Measurements from ENCODE around the gene XYLT2. TPM values are rescaled to one million over a fixed set of nuclear protein-coding genes. Genes with fewer than 3 reads are reported as not detected.

XYLT2 gene
- total and polyA plus RNA-seq, 2 experiments from 2014 or later = 14.2 to 44.9 TPM

DNA sequence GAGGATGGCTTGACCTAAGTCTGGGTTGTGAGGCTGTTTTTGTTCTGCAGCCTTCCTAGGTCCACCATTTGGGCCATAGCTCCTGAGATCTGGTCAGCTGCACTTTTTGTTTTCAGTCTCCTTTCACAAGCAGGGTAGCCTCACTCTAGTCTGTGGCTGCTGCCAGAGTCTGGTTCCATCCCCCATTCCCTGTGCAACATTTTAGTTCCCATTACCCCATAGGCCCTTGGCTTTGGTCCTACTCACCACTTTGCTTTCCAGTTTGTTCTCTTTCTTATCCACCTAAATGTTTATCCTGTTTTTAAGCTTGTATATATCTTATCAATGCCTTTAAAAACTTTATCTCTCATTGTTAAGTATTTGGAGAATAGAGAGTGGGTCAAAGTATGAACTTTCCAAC lies 6.5 kb upstream of the XYLT2 start:
- no peaks in the 10 kb centered on the region for H3K36me3 Mint-ChIP-seq (ENCODE audit: low read depth)
- no peaks in the 10 kb centered on the region for H4K20me1 ChIP-seq (replicated peaks; ENCODE audit: insufficient read depth)
- H3K4me3 Mint-ChIP-seq = no peak overlapping the region
- H3K27ac Mint-ChIP-seq = no peak overlapping the region
- no peak overlapping the region for H2AFZ ChIP-seq
- no peak overlapping the region for H3K4me2 ChIP-seq
- H3K27ac ChIP-seq (ENCODE audit: low read depth) = no peak overlapping the region
- DNase-seq (ENCODE audit: low spot score) (no peak), ATAC-seq (no peak)
- H3K27me3 ChIP-seq (ENCODE audit: insufficient read depth) = peaks cover 3% of the 10 kb centered on the region; the same call in 1 of the 2 replicates
- TF ChIP-seq, protein P1, sequence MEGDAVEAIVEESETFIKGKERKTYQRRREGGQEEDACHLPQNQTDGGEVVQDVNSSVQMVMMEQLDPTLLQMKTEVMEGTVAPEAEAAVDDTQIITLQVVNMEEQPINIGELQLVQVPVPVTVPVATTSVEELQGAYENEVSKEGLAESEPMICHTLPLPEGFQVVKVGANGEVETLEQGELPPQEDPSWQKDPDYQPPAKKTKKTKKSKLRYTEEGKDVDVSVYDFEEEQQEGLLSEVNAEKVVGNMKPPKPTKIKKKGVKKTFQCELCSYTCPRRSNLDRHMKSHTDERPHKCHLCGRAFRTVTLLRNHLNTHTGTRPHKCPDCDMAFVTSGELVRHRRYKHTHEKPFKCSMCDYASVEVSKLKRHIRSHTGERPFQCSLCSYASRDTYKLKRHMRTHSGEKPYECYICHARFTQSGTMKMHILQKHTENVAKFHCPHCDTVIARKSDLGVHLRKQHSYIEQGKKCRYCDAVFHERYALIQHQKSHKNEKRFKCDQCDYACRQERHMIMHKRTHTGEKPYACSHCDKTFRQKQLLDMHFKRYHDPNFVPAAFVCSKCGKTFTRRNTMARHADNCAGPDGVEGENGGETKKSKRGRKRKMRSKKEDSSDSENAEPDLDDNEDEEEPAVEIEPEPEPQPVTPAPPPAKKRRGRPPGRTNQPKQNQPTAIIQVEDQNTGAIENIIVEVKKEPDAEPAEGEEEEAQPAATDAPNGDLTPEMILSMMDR (conservative IDR thresholded peaks at IDR 0.05; ENCODE audit: low read depth in 2 of 2) = no peak
- no peak for TF ChIP-seq ZNF331 (CRISPR knock-in tag; IDR thresholded peaks at IDR 0.05; ENCODE audit: low read depth)
- TF ChIP-seq EZH2 (IDR thresholded peaks at IDR 0.05; ENCODE audit: low read depth, unreplicated experiment) = no peak
- TF ChIP-seq EZH2phosphoT487 (IDR thresholded peaks at IDR 0.05; ENCODE audit: unreplicated experiment) = no peak
- TF ChIP-seq ETS1 (IDR thresholded peaks at IDR 0.05) = no peak
- no peak for TF ChIP-seq POLR2AphosphoS5 (IDR thresholded peaks at IDR 0.05; ENCODE audit: low read depth)
- TF ChIP-seq JUNB (IDR thresholded peaks at IDR 0.05; ENCODE audit: unreplicated experiment) = no peak
- TF ChIP-seq NANOG (IDR thresholded peaks at IDR 0.05; ENCODE audit: borderline replicate concordance) = no peak
- no peak for TF ChIP-seq ZNF114 (CRISPR knock-in tag; IDR thresholded peaks at IDR 0.05)
- TF ChIP-seq, protein P2, sequence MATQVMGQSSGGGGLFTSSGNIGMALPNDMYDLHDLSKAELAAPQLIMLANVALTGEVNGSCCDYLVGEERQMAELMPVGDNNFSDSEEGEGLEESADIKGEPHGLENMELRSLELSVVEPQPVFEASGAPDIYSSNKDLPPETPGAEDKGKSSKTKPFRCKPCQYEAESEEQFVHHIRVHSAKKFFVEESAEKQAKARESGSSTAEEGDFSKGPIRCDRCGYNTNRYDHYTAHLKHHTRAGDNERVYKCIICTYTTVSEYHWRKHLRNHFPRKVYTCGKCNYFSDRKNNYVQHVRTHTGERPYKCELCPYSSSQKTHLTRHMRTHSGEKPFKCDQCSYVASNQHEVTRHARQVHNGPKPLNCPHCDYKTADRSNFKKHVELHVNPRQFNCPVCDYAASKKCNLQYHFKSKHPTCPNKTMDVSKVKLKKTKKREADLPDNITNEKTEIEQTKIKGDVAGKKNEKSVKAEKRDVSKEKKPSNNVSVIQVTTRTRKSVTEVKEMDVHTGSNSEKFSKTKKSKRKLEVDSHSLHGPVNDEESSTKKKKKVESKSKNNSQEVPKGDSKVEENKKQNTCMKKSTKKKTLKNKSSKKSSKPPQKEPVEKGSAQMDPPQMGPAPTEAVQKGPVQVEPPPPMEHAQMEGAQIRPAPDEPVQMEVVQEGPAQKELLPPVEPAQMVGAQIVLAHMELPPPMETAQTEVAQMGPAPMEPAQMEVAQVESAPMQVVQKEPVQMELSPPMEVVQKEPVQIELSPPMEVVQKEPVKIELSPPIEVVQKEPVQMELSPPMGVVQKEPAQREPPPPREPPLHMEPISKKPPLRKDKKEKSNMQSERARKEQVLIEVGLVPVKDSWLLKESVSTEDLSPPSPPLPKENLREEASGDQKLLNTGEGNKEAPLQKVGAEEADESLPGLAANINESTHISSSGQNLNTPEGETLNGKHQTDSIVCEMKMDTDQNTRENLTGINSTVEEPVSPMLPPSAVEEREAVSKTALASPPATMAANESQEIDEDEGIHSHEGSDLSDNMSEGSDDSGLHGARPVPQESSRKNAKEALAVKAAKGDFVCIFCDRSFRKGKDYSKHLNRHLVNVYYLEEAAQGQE (IDR thresholded peaks at IDR 0.05; ENCODE audit: unreplicated experiment) = no peak
- TF ChIP-seq CREB1 (CRISPR knock-in tag; IDR thresholded peaks at IDR 0.05; ENCODE audit: low read depth) = no peak
- no peak for TF ChIP-seq STAT1 (IDR thresholded peaks at IDR 0.05; ENCODE audit: unreplicated experiment)
- TF ChIP-seq, protein P3, sequence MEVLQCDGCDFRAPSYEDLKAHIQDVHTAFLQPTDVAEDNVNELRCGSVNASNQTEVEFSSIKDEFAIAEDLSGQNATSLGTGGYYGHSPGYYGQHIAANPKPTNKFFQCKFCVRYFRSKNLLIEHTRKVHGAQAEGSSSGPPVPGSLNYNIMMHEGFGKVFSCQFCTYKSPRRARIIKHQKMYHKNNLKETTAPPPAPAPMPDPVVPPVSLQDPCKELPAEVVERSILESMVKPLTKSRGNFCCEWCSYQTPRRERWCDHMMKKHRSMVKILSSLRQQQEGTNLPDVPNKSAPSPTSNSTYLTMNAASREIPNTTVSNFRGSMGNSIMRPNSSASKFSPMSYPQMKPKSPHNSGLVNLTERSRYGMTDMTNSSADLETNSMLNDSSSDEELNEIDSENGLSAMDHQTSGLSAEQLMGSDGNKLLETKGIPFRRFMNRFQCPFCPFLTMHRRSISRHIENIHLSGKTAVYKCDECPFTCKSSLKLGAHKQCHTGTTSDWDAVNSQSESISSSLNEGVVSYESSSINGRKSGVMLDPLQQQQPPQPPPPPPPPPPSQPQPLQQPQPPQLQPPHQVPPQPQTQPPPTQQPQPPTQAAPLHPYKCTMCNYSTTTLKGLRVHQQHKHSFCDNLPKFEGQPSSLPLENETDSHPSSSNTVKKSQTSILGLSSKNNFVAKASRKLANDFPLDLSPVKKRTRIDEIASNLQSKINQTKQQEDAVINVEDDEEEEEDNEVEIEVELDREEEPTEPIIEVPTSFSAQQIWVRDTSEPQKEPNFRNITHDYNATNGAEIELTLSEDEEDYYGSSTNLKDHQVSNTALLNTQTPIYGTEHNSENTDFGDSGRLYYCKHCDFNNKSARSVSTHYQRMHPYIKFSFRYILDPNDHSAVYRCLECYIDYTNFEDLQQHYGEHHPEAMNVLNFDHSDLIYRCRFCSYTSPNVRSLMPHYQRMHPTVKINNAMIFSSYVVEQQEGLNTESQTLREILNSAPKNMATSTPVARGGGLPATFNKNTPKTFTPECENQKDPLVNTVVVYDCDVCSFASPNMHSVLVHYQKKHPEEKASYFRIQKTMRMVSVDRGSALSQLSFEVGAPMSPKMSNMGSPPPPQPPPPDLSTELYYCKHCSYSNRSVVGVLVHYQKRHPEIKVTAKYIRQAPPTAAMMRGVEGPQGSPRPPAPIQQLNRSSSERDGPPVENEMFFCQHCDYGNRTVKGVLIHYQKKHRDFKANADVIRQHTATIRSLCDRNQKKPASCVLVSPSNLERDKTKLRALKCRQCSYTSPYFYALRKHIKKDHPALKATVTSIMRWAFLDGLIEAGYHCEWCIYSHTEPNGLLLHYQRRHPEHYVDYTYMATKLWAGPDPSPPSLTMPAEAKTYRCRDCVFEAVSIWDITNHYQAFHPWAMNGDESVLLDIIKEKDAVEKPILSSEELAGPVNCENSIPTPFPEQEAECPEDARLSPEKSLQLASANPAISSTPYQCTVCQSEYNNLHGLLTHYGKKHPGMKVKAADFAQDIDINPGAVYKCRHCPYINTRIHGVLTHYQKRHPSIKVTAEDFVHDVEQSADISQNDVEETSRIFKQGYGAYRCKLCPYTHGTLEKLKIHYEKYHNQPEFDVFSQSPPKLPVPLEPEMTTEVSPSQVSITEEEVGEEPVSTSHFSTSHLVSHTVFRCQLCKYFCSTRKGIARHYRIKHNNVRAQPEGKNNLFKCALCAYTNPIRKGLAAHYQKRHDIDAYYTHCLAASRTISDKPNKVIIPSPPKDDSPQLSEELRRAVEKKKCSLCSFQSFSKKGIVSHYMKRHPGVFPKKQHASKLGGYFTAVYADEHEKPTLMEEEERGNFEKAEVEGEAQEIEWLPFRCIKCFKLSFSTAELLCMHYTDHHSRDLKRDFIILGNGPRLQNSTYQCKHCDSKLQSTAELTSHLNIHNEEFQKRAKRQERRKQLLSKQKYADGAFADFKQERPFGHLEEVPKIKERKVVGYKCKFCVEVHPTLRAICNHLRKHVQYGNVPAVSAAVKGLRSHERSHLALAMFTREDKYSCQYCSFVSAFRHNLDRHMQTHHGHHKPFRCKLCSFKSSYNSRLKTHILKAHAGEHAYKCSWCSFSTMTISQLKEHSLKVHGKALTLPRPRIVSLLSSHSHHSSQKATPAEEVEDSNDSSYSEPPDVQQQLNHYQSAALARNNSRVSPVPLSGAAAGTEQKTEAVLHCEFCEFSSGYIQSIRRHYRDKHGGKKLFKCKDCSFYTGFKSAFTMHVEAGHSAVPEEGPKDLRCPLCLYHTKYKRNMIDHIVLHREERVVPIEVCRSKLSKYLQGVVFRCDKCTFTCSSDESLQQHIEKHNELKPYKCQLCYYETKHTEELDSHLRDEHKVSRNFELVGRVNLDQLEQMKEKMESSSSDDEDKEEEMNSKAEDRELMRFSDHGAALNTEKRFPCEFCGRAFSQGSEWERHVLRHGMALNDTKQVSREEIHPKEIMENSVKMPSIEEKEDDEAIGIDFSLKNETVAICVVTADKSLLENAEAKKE (CRISPR knock-in tag; IDR thresholded peaks at IDR 0.05) = no peak
- H3K4me3 ChIP-seq = no peak overlapping the region
- peaks cover 1% of the 10 kb centered on the region for H3K27me3 Mint-ChIP-seq (ENCODE audit: insufficient read depth, low read depth, poor library complexity)
- peaks cover 13% of the 10 kb centered on the region; the same call in 2 of the 3 replicates for H3K9me3 Mint-ChIP-seq
- no peaks in the 10 kb centered on the region for H3K4me1 ChIP-seq (ENCODE audit: insufficient read depth)
- no peaks in the 10 kb centered on the region for H3F3A ChIP-seq (replicated peaks; ENCODE audit: low read depth)
- H3K4me1 Mint-ChIP-seq = peaks cover under 1% of the 10 kb centered on the region
- no peaks in the 10 kb centered on the region for H3K9me2 ChIP-seq (ENCODE audit: insufficient read depth)
- H3K79me2 ChIP-seq (replicated peaks; ENCODE audit: insufficient read depth) = no peaks in the 10 kb centered on the region
- no peaks in the 10 kb centered on the region for H3K36me3 ChIP-seq (ENCODE audit: insufficient read depth)
